ENCODE results near the gene USP34.
"Not testable (repeated sequence)": the region's sequence is repeated elsewhere in the genome, so short reads cannot be mapped to it uniquely, and the experiment has no call there.

Gene USP34

GRCh38 chr2:61470965-61471904, at the start of gene USP34:
TSS of gene USP34 (minus strand) at chr2:61471087. CDS start at chr2:61470692, 395 bp downstream.
- peaks cover 37% of the 10 kb centered on the region for H3K4me1 Mint-ChIP-seq (ENCODE audit: low read depth)
- H3K36me3 Mint-ChIP-seq = no peaks in the 10 kb centered on the region
- no peaks in the 10 kb centered on the region for H3K27me3 Mint-ChIP-seq
- no peaks in the 10 kb centered on the region for H3K9me3 Mint-ChIP-seq (ENCODE audit: low read depth)
- peak within 1 kb of the TSS; percentile 97 for H3K4me3 Mint-ChIP-seq
- H3K27ac Mint-ChIP-seq = peak within 1 kb of the TSS; percentile 99

DNA sequence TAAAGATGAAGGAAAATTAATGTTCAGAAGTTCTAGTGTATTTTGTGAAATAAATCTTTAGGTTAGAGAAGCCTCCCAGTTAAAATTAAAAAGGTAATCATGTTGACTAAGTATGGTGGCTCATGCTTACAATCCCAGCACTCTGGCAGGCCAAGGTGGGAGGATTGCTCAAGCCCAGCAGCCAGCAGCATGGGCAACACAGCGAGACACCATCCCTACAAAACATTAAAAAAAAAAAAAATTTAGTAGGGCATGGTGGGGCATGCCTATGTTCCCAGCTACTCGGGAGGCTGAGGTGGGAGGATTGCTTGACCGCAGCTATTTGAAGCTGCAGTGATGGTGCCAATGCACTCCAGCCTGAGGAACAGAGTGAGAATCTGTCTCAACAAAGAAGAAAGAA, 49.4 kb upstream of the USP34 start:
- H3K4me3 Mint-ChIP-seq = no peak overlapping the region
- peaks cover 2% of the 10 kb centered on the region for H3K36me3 Mint-ChIP-seq
- no peak overlapping the region for H3K27ac Mint-ChIP-seq
- no peaks in the 10 kb centered on the region for H3K9me3 Mint-ChIP-seq (ENCODE audit: low read depth)
- H3K4me1 Mint-ChIP-seq (ENCODE audit: low read depth) = peaks cover 36% of the 10 kb centered on the region
- H3K27me3 Mint-ChIP-seq = no peaks in the 10 kb centered on the region

- Mint-ChIP-seq H3K27me3 (no peaks in the 10 kb centered on the region), H3K4me3 (no peak overlapping the region), H3K36me3 (peaks cover 2% of the 10 kb centered on the region), H3K27ac (peak overlapping the region; percentile 34), H3K4me1 (ENCODE audit: low read depth) (peaks cover 31% of the 10 kb centered on the region), H3K9me3 (ENCODE audit: low read depth) (no peaks in the 10 kb centered on the region)
These were observed 42.0 kb upstream of the USP34 start for GRCh38 chr2:61512768-61513398.

DNA sequence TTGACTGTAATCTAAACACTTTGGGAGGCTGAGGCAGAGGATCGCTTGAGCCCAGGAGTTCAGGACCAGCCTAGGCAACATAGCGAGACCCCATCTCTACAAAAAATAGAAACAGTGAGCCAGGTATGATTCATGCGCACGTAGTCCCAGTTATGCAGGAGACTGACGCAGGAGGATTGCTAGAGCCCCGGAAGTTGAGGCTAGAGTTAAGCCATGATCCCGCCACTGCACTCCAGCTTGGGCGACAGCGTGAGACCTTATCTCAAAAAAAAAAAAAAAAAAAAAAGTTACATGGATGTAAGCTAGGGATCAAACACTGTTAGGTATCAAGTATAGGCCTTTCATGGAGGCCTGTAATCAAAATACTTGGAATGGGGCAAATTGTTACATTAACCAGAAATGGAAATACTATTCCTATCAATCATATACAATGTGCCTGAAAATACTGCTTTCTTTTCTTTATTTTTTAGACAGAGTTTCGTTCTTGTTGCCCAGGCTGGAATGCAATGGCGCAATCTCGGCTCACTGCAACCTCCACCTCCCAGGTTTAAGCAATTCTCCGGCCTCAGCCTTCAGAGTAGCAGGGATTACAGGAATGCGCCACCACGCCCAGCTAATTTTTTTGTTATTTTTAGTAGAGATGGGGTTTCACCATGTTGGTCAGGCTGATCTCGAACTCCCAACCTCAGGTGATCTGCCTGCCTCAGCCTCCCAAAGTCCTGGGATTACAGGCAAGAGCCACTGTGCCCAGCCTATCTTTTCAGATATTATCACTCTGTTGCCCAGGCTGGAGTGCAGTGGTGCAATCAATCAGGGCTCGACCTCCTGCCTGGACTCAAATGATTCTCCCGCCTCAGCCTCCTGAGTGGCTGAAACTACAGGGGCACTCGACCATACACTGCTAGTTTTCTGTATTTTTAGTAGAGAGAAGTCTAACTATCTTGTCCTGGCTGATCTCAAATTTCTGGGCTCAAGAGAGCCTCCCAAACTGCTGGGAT, 40.1 kb upstream of the USP34 start:
- H3K36me3 Mint-ChIP-seq = peaks cover 2% of the 10 kb centered on the region
- H3K9me3 Mint-ChIP-seq (ENCODE audit: low read depth) = no peaks in the 10 kb centered on the region
- peaks cover 29% of the 10 kb centered on the region for H3K4me1 Mint-ChIP-seq (ENCODE audit: low read depth)
- H3K27me3 Mint-ChIP-seq = no peaks in the 10 kb centered on the region
- no peak overlapping the region for H3K4me3 Mint-ChIP-seq
- peak overlapping the region; percentile 10 for H3K27ac Mint-ChIP-seq

GRCh38 chr2:61504949-61505348, 34.1 kb upstream of the USP34 start:
- no peak overlapping the region for H3K27ac Mint-ChIP-seq
- H3K36me3 Mint-ChIP-seq = peaks cover 2% of the 10 kb centered on the region
- H3K27me3 Mint-ChIP-seq = no peaks in the 10 kb centered on the region
- peaks cover 16% of the 10 kb centered on the region for H3K4me1 Mint-ChIP-seq (ENCODE audit: low read depth)
- no peaks in the 10 kb centered on the region for H3K9me3 Mint-ChIP-seq (ENCODE audit: low read depth)
- H3K4me3 Mint-ChIP-seq = no peak overlapping the region

DNA sequence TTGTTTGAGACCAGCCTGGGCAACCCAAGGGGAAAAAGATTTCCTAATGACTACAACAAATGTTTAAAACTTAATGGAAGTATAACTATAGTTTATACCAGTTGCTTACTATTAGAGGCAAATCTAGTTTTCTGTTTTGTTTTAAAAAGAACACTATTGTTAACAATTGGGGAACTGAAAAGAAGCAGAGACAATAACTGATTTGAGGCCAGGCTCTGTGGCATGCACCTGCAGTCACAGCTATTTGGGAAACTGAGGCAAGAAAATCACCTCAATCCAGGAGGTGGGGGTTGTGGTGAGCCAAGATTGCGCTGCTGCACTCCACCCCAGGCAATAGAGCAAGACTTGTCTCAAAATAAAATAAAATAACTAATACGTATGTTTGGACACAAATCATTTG, 28.2 kb upstream of the USP34 start:
- Mint-ChIP-seq H3K36me3 (peaks cover 6% of the 10 kb centered on the region), H3K4me3 (no peak overlapping the region), H3K27me3 (no peaks in the 10 kb centered on the region), H3K9me3 (ENCODE audit: low read depth) (no peaks in the 10 kb centered on the region), H3K4me1 (ENCODE audit: low read depth) (peaks cover 15% of the 10 kb centered on the region), H3K27ac (no peak overlapping the region)

DNA sequence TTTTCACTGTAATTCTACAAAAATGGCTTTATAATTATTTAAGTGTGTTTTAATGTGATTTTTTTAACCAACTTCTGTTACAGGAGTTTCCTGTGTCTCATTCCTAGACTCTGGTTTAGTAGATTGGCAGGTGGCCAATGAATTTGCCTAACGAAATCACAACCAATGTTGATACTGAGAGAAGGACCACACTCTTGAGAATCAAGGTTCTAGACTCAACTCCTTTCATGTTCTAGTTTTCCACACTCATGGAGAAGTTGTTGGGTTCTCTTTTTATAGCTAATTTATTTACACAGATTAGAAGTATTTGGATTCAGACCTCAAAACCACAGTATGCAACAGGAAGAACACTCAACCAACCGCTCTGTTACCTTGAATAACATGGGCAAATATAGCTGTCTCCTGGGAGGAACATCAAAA, 22.6 kb upstream of the USP34 start:
- H3K9me3 Mint-ChIP-seq (ENCODE audit: low read depth) = no peaks in the 10 kb centered on the region
- peak overlapping the region; percentile 71 for H3K27ac Mint-ChIP-seq
- no peaks in the 10 kb centered on the region for H3K27me3 Mint-ChIP-seq
- no peak overlapping the region for H3K4me3 Mint-ChIP-seq
- peaks cover 6% of the 10 kb centered on the region for H3K36me3 Mint-ChIP-seq
- peaks cover 25% of the 10 kb centered on the region for H3K4me1 Mint-ChIP-seq (ENCODE audit: low read depth)

DNA sequence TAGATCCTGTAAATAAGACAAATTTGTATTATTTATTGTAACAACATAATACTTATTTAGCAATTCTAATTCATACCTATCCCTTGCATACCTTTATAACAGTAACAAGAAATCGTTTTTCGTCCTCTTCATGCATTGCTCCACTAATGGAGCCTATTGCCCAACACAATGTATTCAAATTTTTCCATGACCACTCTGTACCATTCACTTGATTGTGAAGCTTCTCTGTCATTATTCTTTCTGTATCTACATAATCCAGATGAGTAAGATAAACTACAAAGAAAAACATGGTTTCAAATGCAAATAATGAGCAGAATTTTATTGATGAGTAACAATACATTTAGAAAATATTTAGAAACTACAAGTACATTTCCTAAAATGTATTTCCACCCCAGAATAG, 21.6 kb upstream of the USP34 start:
- peak overlapping the region; percentile 72 for H3K27ac Mint-ChIP-seq
- no peak overlapping the region for H3K4me3 Mint-ChIP-seq
- peaks cover 25% of the 10 kb centered on the region for H3K4me1 Mint-ChIP-seq (ENCODE audit: low read depth)
- H3K9me3 Mint-ChIP-seq (ENCODE audit: low read depth) = no peaks in the 10 kb centered on the region
- H3K36me3 Mint-ChIP-seq = peaks cover 8% of the 10 kb centered on the region
- no peaks in the 10 kb centered on the region for H3K27me3 Mint-ChIP-seq

- no peak overlapping the region for H3K4me3 Mint-ChIP-seq
- no peak overlapping the region for H3K27ac Mint-ChIP-seq
- H3K27me3 Mint-ChIP-seq = no peaks in the 10 kb centered on the region
- peaks cover 2% of the 10 kb centered on the region for H3K4me1 Mint-ChIP-seq (ENCODE audit: low read depth)
- H3K9me3 Mint-ChIP-seq (ENCODE audit: low read depth) = no peaks in the 10 kb centered on the region
- peaks cover 8% of the 10 kb centered on the region for H3K36me3 Mint-ChIP-seq
These were observed 14.4 kb upstream of the USP34 start for GRCh38 chr2:61485281-61485680.

GRCh38 chr2:61478086-61478485, 7.2 kb upstream of the USP34 start:
- H3K27ac Mint-ChIP-seq = no peak overlapping the region
- no peaks in the 10 kb centered on the region for H3K27me3 Mint-ChIP-seq
- H3K9me3 Mint-ChIP-seq (ENCODE audit: low read depth) = no peaks in the 10 kb centered on the region
- peaks cover 4% of the 10 kb centered on the region for H3K4me1 Mint-ChIP-seq (ENCODE audit: low read depth)
- H3K4me3 Mint-ChIP-seq = no peak overlapping the region
- peaks cover 3% of the 10 kb centered on the region for H3K36me3 Mint-ChIP-seq

DNA sequence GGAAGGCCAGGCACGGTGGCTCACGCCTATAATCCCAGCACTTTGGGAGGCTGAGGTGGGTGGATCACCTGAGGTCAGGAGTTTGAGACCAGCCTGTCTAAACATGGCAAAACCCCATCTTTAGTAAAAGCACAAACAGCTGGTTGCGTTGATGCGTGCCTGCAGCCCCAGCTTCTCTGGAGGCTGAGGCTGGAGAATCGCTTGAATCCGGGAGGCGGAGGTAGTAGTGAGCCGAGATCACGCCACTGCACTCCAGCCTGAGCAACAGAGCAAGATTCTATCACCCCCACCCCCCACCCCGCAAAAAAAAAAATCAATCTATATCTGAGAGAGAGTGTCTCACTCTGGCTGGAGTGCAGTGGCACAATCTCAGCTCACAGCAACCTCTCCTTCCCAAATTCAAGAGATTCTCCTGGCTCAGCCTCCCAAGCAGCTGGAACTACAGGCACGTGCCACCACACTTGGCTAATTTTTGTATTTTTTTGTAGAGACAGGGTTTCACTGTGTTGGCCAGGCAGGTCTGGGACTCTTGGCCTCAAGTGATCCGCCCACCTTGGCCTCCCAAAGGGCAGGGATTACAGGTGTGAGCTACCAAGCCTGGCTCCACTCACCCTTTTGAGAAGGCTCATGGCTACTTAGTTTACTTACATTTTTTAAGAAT, 6.2 kb upstream of the USP34 start:
- H3K27ac Mint-ChIP-seq = peak overlapping the region; percentile 62
- not testable (repeated sequence) for H3K4me3 Mint-ChIP-seq; H3K36me3 Mint-ChIP-seq; H3K27me3 Mint-ChIP-seq; H3K9me3 Mint-ChIP-seq (ENCODE audit: low read depth); H3K4me1 Mint-ChIP-seq (ENCODE audit: low read depth)

- Mint-ChIP-seq H3K36me3 (peaks cover 3% of the 10 kb centered on the region), H3K4me3 (peak overlapping the region; percentile 97), H3K9me3 (ENCODE audit: low read depth) (no peaks in the 10 kb centered on the region)
These were observed 1.3 kb upstream of the USP34 start for GRCh38 chr2:61471905-61472805.

DNA sequence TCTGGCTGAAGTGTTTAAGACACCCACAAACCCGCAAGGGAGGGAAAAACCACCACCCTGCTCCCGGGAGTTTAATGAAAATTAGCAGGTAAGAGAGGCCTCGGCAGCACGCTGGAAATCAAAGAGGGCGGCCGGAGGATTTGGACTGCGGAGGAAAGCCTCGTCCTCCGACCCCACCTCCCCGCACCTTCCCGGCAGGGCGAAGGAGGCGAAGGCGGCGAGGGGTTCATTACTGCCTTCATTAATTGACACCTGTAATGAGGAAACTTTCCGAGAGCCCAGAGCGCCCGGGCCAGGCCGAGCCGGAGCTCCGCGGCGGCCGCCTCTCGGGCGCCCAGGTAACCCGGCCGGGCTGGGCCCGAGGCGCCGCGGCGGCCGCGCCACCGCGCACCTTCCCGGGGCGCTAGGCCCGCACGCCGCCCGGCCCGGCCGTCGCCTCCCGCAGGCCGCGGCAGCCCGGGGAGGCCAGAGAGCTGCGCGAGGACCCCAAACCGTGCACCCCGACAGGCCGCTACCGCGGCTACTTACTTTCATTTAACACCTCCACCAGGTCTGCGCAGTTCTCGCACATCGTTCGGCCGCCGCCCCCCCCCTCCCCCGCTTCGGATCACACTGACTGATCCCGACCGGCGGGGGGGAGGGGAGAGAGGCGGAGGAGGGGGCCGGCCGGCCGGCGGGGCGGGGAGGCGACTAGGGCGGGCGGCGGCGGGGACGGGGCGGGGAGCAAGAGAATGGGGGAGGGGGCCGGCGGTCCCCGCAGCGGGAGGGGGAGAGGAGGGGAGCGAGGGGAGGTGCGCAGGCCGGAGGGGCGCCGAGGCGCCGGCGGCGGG, 550 bp downstream of the USP34 start:
- H3K4me1 Mint-ChIP-seq (ENCODE audit: low read depth) = peaks cover 42% of the 10 kb centered on the region
- H3K36me3 Mint-ChIP-seq = no peaks in the 10 kb centered on the region
- no peaks in the 10 kb centered on the region for H3K27me3 Mint-ChIP-seq
- peak overlapping the region; percentile 93 for H3K27ac Mint-ChIP-seq
- H3K9me3 Mint-ChIP-seq (ENCODE audit: low read depth) = no peaks in the 10 kb centered on the region
- peak overlapping the region; percentile 93 for H3K4me3 Mint-ChIP-seq

More at GRCh38 chr2:61471905-61472805, 1.3 kb upstream of the USP34 start:
- peak overlapping the region; percentile 99 for H3K27ac Mint-ChIP-seq
- H3K4me1 Mint-ChIP-seq (ENCODE audit: low read depth) = peaks cover 34% of the 10 kb centered on the region
- no peaks in the 10 kb centered on the region for H3K27me3 Mint-ChIP-seq

All from activated naive CD8-positive, alpha-beta T cell (primary cell).